C4-2B (cell line): ENCODE data around the gene GSX1.

Experiments used
- ZFX ChIP-seq: fragments of 450-650 bp; IDR thresholded peaks from 2 replicates; pipeline ENCODE4 v1.6.1; 2017
- TF ChIP-seq, protein P1 (sequence below): fragments of 450-650 bp; conservative IDR thresholded peaks from 2 replicates; pipeline ENCODE4 v1.5.1; 2017; ENCODE audit warnings: mild to moderate bottlenecking

DNA sequence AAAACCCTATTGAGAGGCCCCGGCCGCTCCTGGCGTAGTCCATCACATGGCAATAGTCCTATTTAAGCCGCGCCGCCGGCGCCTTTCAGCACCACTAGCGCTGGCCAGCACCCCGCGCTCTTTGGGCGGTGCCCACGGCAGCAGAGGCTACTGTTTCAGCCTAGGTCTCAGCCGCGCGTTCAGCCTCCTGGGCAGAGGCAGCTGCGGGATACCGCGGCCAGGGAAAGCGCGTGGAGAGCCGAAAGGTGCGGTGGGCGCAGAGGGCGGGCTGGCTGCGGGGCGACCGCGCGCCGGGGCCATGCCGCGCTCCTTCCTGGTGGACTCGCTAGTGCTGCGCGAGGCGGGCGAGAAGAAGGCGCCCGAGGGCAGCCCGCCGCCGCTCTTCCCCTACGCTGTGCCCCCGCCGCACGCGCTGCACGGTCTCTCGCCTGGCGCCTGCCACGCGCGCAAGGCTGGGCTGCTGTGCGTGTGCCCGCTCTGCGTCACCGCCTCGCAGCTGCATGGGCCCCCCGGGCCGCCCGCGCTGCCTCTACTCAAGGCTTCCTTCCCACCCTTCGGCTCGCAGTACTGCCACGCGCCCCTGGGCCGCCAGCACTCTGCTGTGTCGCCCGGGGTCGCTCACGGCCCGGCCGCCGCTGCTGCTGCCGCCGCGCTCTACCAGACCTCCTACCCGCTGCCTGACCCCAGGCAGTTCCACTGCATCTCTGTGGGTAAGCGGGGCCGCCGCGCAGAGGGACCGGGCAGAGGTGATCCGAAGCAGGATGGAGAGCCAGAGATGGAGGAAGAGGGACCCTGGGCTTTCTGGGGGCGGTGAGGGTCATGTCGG, at the start of gene GSX1:
- TF ChIP-seq, protein P1, sequence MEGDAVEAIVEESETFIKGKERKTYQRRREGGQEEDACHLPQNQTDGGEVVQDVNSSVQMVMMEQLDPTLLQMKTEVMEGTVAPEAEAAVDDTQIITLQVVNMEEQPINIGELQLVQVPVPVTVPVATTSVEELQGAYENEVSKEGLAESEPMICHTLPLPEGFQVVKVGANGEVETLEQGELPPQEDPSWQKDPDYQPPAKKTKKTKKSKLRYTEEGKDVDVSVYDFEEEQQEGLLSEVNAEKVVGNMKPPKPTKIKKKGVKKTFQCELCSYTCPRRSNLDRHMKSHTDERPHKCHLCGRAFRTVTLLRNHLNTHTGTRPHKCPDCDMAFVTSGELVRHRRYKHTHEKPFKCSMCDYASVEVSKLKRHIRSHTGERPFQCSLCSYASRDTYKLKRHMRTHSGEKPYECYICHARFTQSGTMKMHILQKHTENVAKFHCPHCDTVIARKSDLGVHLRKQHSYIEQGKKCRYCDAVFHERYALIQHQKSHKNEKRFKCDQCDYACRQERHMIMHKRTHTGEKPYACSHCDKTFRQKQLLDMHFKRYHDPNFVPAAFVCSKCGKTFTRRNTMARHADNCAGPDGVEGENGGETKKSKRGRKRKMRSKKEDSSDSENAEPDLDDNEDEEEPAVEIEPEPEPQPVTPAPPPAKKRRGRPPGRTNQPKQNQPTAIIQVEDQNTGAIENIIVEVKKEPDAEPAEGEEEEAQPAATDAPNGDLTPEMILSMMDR, result no peak
- no peak for TF ChIP-seq ZFX
